GM21381 (cell line): ENCODE measurements around the gene FAM20A.
"Not testable (repeated sequence)": the region's sequence is repeated elsewhere in the genome, so short reads cannot be mapped to it uniquely, and the experiment has no call there.

Source experiments
- ATAC-seq: cut with Tn5 transposase; IDR thresholded peaks from one replicate; pipeline ENCODE4 v1.9.1; 2021; ENCODE audit warnings: mild to moderate bottlenecking, moderate library complexity; ENCODE audit not compliant: unreplicated experiment

The FAM20A gene

GRCh38 chr17:68592682-68593641 is 8.2 kb downstream of the FAM20A start:
- no peak for ATAC-seq

GRCh38 chr17:68592009-68592408 is 9.2 kb downstream of the FAM20A start:
- no peak for ATAC-seq

- no peak for ATAC-seq
Measured at GRCh38 chr17:68591583-68591982, 9.6 kb downstream of the FAM20A start.

GRCh38 chr17:68589086-68589485 is 12.1 kb downstream of the FAM20A start:
- ATAC-seq: no peak

- no peak for ATAC-seq
Measured at GRCh38 chr17:68588362-68588761, 12.8 kb downstream of the FAM20A start.

- ATAC-seq: no peak
Measured at GRCh38 chr17:68587847-68588246, 13.3 kb downstream of the FAM20A start.

- no peak for ATAC-seq
Measured at GRCh38 chr17:68587026-68587425, 14.1 kb downstream of the FAM20A start.

- ATAC-seq: no peak
Measured at GRCh38 chr17:68585643-68586042, 15.5 kb downstream of the FAM20A start.

GRCh38 chr17:68584581-68585303 is 16.4 kb downstream of the FAM20A start:
- no peak for ATAC-seq

- not testable (repeated sequence) for ATAC-seq
Measured at GRCh38 chr17:68582867-68583266, 18.3 kb downstream of the FAM20A start.

GRCh38 chr17:68581863-68582645 is 19.1 kb downstream of the FAM20A start:
- no peak for ATAC-seq

- ATAC-seq: no peak
Measured at GRCh38 chr17:68580236-68580770, 20.9 kb downstream of the FAM20A start.

GRCh38 chr17:68579194-68579927 is 21.8 kb downstream of the FAM20A start:
- ATAC-seq: no peak

GRCh38 chr17:68578236-68578635 is 22.9 kb downstream of the FAM20A start:
- ATAC-seq: no peak

- ATAC-seq: no peak
Measured at GRCh38 chr17:68577497-68577821, 23.7 kb downstream of the FAM20A start.

- ATAC-seq: no peak
Measured at GRCh38 chr17:68576811-68577496, 24.2 kb downstream of the FAM20A start.

- ATAC-seq: no peak
Measured at GRCh38 chr17:68576137-68576536, 25.0 kb downstream of the FAM20A start.

GRCh38 chr17:68573338-68573737 is 27.8 kb downstream of the FAM20A start:
- no peak for ATAC-seq

- ATAC-seq: no peak
Measured at GRCh38 chr17:68572138-68572842, 28.9 kb downstream of the FAM20A start.
